Measurements from ENCODE around the gene MYO5B. TPM values are rescaled to one million over a fixed set of nuclear protein-coding genes. Genes with fewer than 3 reads are reported as not detected.
"Not testable (repeated sequence)": the region's sequence is repeated elsewhere in the genome, so short reads cannot be mapped to it uniquely, and the experiment has no call there.

Gene MYO5B
- total RNA-seq, 1 donor from 2014 or later: 0.52 TPM

DNA sequence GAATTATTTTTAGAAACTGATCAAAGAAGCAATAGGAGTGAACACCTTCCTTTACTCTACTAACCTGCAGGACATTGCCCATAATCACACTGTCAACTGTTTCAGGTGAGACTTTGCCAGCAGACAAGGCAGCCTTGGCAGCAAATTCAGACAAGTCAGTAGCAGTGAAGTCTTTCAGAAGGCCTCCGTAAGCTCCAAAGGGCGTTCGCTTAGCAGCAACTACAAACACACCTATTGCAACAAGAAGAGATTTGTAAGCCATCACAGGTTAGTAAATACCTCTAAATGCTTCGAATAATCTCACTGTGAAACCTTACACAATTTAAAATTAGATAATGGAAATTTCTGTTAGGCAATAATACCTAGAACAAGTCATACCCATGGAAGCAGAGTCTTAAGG, 392.3 kb downstream of the MYO5B start:
- Histone ChIP-seq H3K4me3 (ENCODE audit: low read length in 3 of 3) (no peak overlapping the region), H3K9ac (ENCODE audit: low read depth in 1 of 3, low read length in 3 of 3) (no peak overlapping the region), H3K36me3 (ENCODE audit: control insufficient read depth in 3 of 3, insufficient read depth in 3 of 3, low read length in 3 of 3) (peaks cover 0 to 5% (median 4%) of the 10 kb centered on the region in 3 donors), H3K9me3 (ENCODE audit: control insufficient read depth in 3 of 3, low read length in 3 of 3) (no peaks in the 10 kb centered on the region), H3K4me1 (ENCODE audit: control insufficient read depth in 3 of 3, insufficient read depth in 3 of 3, low read length in 3 of 3) (no peaks in the 10 kb centered on the region), H3K27ac (ENCODE audit: low read depth, low read length) (no peak overlapping the region), H3K27me3 (ENCODE audit: control insufficient read depth in 3 of 3, insufficient read depth in 3 of 3, low read length in 3 of 3) (no peaks in the 10 kb centered on the region)

DNA sequence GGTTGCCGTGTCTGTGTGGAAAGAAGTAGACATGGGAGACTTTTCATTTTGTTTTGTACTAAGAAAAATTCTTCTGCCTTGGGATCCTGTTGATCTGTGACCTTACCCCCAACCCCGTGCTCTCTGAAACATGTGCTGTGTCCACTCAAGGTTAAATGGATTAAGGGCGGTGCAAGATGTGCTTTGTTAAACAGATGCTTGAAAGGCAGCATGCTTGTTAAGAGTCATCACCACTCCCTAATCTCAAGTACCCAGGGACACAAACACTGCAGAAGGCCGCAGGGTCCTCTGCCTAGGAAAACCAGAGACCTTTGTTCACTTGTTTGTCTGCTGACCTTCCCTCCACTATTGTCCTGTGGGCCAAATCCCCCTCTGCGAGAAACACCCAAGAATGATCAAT, 394.5 kb downstream of the MYO5B start:
- not testable (repeated sequence) for H3K27ac ChIP-seq (ENCODE audit: low read depth, low read length); H3K4me1 ChIP-seq (ENCODE audit: control insufficient read depth in 3 of 3, insufficient read depth in 3 of 3, low read length in 3 of 3); H3K27me3 ChIP-seq (ENCODE audit: control insufficient read depth in 3 of 3, insufficient read depth in 3 of 3, low read length in 3 of 3); H3K9ac ChIP-seq (ENCODE audit: low read depth in 1 of 3, low read length in 3 of 3); H3K4me3 ChIP-seq (ENCODE audit: low read length in 3 of 3); H3K9me3 ChIP-seq (ENCODE audit: control insufficient read depth in 3 of 3, low read length in 3 of 3)
- H3K36me3 ChIP-seq (ENCODE audit: control insufficient read depth in 3 of 3, insufficient read depth in 3 of 3, low read length in 3 of 3): peaks cover 3 to 20% (median 16%) of the 10 kb centered on the region in 3 donors

DNA sequence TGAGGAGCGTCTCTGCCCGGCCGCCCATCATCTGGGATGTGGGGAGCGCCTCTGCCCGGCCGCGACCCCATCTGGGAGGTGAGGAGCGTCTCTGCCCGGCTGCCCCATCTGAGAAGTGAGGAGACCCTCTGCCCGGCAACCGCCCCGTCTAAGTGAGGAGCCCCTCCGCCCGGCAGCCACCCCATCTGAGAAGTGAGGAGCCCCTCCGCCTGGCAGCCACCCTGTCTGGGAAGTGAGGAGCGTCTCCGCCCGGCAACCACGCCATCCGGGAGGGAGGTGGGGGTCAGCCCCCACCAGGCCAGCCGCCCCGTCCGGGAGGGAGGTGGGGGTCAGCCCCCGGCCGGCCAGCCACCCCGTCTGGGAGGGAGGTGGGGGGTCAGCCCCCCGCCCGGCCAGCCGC, 395.1 kb downstream of the MYO5B start:
- not testable (repeated sequence) for H3K9me3 ChIP-seq (ENCODE audit: control insufficient read depth in 3 of 3, low read length in 3 of 3); H3K27ac ChIP-seq (ENCODE audit: low read depth, low read length); H3K9ac ChIP-seq (ENCODE audit: low read depth in 1 of 3, low read length in 3 of 3); H3K27me3 ChIP-seq (ENCODE audit: control insufficient read depth in 3 of 3, insufficient read depth in 3 of 3, low read length in 3 of 3); H3K4me1 ChIP-seq (ENCODE audit: control insufficient read depth in 3 of 3, insufficient read depth in 3 of 3, low read length in 3 of 3); H3K4me3 ChIP-seq (ENCODE audit: low read length in 3 of 3)
- peaks cover 3 to 23% (median 18%) of the 10 kb centered on the region in 3 donors for H3K36me3 ChIP-seq (ENCODE audit: control insufficient read depth in 3 of 3, insufficient read depth in 3 of 3, low read length in 3 of 3)

DNA sequence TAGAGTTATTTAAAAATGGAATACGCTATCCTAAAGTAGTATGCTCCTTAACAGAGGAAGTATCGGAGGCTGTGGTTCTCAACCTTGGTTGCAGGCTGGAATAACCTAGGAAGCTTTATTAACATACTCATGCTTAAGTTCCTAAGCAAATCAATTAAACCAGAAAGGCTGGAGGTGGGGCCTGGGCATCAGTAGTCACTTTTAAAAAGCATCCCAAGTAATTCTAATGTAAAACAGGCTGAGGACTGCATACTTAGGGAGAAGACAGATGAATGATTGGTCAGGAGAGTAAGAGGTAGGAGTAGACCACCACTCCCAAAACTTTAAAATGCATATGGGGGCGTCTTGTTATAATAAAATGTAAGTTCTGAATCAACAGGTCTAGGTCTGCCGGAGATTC, 396.9 kb downstream of the MYO5B start:
- H3K36me3 ChIP-seq (ENCODE audit: control insufficient read depth in 3 of 3, insufficient read depth in 3 of 3, low read length in 3 of 3): peaks cover 3 to 34% (median 30%) of the 10 kb centered on the region in 3 donors
- H3K27ac ChIP-seq (ENCODE audit: low read depth, low read length): no peak overlapping the region
- no peaks in the 10 kb centered on the region for H3K9me3 ChIP-seq (ENCODE audit: control insufficient read depth in 3 of 3, low read length in 3 of 3)
- H3K27me3 ChIP-seq (ENCODE audit: control insufficient read depth in 3 of 3, insufficient read depth in 3 of 3, low read length in 3 of 3): no peaks in the 10 kb centered on the region
- no peaks in the 10 kb centered on the region for H3K4me1 ChIP-seq (ENCODE audit: control insufficient read depth in 3 of 3, insufficient read depth in 3 of 3, low read length in 3 of 3)
- no peak overlapping the region for H3K9ac ChIP-seq (ENCODE audit: low read depth in 1 of 3, low read length in 3 of 3)
- H3K4me3 ChIP-seq (ENCODE audit: low read length in 3 of 3): no peak overlapping the region

DNA sequence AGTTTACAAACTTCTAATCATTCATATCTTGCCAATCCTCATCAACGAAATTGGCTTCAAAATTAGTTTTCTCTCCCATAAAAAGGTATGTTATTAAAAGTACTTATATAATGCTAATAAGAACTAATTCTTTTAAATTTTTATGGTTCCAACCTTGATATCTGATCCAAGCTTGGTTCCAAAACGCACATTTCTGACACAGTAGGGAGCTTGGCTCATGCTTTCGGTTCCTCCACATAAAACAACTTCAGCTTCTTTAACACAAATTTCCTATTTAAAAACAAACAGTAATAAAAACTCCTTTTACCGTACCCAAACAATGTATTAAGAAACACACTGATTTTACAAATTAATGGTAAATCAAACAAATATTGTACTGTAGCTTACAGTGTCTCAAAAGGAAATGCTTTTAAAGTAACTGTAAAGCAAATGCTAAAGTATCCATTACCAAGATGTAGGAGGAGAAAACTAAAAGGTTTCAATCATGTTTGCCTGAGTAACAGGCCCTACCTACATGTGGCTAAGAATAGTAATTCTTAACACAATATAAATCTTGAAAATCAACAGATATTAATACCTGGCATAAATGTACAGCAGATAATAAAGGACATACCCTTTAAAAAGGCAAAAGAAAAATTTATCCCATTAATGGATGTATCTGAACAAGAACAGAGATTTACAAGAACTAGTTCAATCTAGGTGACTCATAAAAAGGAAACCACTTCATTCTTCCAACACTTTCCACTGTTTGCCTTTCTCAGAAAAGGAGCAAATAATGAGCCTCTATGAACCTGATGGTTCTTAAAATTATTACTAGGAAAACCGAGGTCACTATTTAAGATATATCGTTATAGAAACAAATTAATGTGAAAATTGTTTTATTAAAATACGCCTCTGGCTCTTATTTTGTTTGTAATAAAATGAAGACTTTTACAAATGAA, 399.1 kb downstream of the MYO5B start:
- Histone ChIP-seq H3K36me3 (ENCODE audit: control insufficient read depth in 3 of 3, insufficient read depth in 3 of 3, low read length in 3 of 3) (peaks cover 7 to 43% (median 35%) of the 10 kb centered on the region in 3 donors), H3K27ac (ENCODE audit: low read depth, low read length) (no peak overlapping the region), H3K27me3 (ENCODE audit: control insufficient read depth in 3 of 3, insufficient read depth in 3 of 3, low read length in 3 of 3) (no peaks in the 10 kb centered on the region), H3K4me1 (ENCODE audit: control insufficient read depth in 3 of 3, insufficient read depth in 3 of 3, low read length in 3 of 3) (no peaks in the 10 kb centered on the region), H3K9ac (ENCODE audit: low read depth in 1 of 3, low read length in 3 of 3) (no peak overlapping the region), H3K9me3 (ENCODE audit: control insufficient read depth in 3 of 3, low read length in 3 of 3) (no peaks in the 10 kb centered on the region), H3K4me3 (ENCODE audit: low read length in 3 of 3) (no peak overlapping the region)

DNA sequence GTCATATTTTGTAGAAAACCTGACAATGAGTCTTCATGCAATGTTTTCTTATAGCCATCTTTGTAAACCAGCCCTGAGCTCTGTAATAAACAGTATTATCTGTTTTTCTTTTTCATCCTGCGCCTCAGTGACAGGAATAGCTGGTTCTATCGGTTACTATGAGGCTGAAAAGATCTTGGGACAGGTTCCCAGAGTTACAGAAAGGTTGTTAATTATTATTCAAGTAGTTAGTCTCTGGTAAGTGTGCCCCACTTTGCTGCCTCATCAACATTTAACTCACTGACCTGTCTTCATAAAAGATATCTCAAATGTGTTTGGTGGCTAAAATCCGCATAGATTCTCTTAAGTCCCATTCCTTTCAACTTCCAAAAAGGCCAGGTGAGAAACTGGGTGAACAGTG, 400.2 kb downstream of the MYO5B start:
- no peaks in the 10 kb centered on the region for H3K9me3 ChIP-seq (ENCODE audit: control insufficient read depth in 3 of 3, low read length in 3 of 3)
- H3K4me1 ChIP-seq (ENCODE audit: control insufficient read depth in 3 of 3, insufficient read depth in 3 of 3, low read length in 3 of 3): no peaks in the 10 kb centered on the region
- no peak overlapping the region for H3K9ac ChIP-seq (ENCODE audit: low read depth in 1 of 3, low read length in 3 of 3)
- no peaks in the 10 kb centered on the region for H3K27me3 ChIP-seq (ENCODE audit: control insufficient read depth in 3 of 3, insufficient read depth in 3 of 3, low read length in 3 of 3)
- H3K36me3 ChIP-seq (ENCODE audit: control insufficient read depth in 3 of 3, insufficient read depth in 3 of 3, low read length in 3 of 3): peaks cover 9 to 53% (median 37%) of the 10 kb centered on the region in 3 donors
- H3K27ac ChIP-seq (ENCODE audit: low read depth, low read length): no peak overlapping the region
- no peak overlapping the region for H3K4me3 ChIP-seq (ENCODE audit: low read length in 3 of 3)

DNA sequence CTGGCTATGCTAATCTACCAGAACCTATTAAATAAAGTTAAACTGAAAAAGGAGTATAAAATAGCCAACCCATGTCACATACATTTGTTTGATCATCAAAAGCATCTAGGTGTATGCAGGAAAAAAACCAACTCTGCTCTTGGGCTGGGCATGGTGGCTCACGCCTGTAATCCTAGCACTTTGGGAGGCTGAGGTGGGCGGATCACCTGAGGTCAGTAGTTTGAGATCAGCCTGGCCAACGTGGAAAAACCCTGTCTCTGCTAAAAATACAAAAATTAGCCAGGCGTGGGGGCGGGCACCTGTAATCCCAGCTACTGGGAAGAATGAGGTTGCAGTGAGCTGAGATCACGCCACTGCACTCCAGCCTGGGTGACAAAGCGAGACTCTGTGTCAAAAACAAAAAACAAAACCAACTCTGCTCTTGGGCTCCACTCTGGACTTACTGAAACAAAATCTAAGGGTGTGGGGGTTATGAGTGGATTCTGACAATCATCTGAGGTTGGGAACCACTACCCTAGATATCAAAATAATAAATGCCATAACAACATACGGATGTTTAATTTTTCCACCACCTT, 405.3 kb downstream of the MYO5B start:
- not testable (repeated sequence) for H3K27ac ChIP-seq (ENCODE audit: low read depth, low read length); H3K9me3 ChIP-seq (ENCODE audit: control insufficient read depth in 3 of 3, low read length in 3 of 3); H3K27me3 ChIP-seq (ENCODE audit: control insufficient read depth in 3 of 3, insufficient read depth in 3 of 3, low read length in 3 of 3); H3K4me1 ChIP-seq (ENCODE audit: control insufficient read depth in 3 of 3, insufficient read depth in 3 of 3, low read length in 3 of 3); H3K4me3 ChIP-seq (ENCODE audit: low read length in 3 of 3); H3K9ac ChIP-seq (ENCODE audit: low read depth in 1 of 3, low read length in 3 of 3)
- H3K36me3 ChIP-seq (ENCODE audit: control insufficient read depth in 3 of 3, insufficient read depth in 3 of 3, low read length in 3 of 3): peaks cover 10 to 56% (median 27%) of the 10 kb centered on the region in 3 donors

DNA sequence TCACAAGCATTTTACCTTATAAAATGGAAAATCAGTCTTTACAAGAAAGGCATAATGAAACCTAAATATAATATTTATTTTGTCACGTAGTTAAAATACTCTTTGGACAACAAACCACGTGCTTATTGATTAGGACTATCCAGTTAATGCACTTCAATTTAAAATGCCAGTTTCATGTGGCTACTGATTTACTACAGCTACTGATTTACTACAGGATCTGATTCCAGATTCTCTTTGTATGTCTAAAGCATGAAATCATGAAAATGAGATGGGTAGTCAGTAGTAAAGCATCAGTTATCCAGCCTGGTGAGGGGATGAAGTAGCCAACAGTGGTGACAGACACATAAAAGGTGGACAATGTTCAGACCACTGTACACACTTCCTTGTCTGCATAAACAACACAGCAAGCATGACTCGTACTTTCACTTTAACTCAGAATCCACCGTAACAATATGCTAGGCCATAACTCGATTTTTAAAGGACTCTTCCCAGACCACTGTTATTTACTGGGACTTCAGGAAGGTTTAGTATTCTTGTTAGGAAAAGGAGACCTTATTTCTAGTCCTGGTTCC, 406.5 kb downstream of the MYO5B start:
- no peak overlapping the region for H3K4me3 ChIP-seq (ENCODE audit: low read length in 3 of 3)
- no peaks in the 10 kb centered on the region for H3K27me3 ChIP-seq (ENCODE audit: control insufficient read depth in 3 of 3, insufficient read depth in 3 of 3, low read length in 3 of 3)
- peaks cover 0 to 4% (median 0%) of the 10 kb centered on the region in 3 donors for H3K4me1 ChIP-seq (ENCODE audit: control insufficient read depth in 3 of 3, insufficient read depth in 3 of 3, low read length in 3 of 3)
- no peak overlapping the region for H3K9ac ChIP-seq (ENCODE audit: low read depth in 1 of 3, low read length in 3 of 3)
- H3K9me3 ChIP-seq (ENCODE audit: control insufficient read depth in 3 of 3, low read length in 3 of 3): no peaks in the 10 kb centered on the region
- H3K27ac ChIP-seq (ENCODE audit: low read depth, low read length): no peak overlapping the region
- peaks cover 10 to 48% (median 24%) of the 10 kb centered on the region in 3 donors for H3K36me3 ChIP-seq (ENCODE audit: control insufficient read depth in 3 of 3, insufficient read depth in 3 of 3, low read length in 3 of 3)

DNA sequence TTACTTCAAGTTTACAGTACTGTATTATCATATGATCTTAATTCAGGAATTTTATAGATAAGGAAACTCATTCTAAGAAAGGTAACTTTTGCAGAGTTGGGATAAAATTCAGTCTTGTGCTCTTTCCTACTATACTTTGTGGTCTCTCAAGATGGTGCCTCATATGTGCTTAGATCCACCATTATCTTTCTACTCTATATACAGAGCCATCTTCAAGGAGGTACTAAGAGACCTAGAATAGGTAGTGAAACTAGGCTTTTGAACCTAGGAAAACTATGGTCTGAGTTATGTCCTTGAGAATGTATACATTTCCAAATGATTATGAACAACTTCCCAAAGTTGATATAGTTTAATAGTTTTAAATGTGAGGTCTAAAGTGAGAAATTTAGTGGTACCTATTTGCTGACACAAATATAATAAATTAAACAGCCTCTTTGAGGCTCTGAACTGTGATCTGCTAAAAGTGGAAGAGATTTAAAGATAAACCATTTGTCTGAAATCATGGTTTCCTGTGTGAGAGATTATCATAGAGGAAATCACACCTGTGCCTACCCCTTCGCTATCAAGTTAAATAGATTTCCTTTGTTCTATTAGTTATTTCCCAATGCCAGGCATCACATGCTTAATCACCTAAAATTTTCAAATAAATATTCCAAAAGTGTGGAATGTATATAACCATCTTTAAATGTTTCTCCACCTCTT, 408.8 kb downstream of the MYO5B start:
- Histone ChIP-seq H3K27me3 (ENCODE audit: control insufficient read depth in 3 of 3, insufficient read depth in 3 of 3, low read length in 3 of 3) (no peaks in the 10 kb centered on the region), H3K27ac (ENCODE audit: low read depth, low read length) (no peak overlapping the region), H3K36me3 (ENCODE audit: control insufficient read depth in 3 of 3, insufficient read depth in 3 of 3, low read length in 3 of 3) (peaks cover 8 to 43% (median 22%) of the 10 kb centered on the region in 3 donors), H3K4me3 (ENCODE audit: low read length in 3 of 3) (no peak overlapping the region), H3K4me1 (ENCODE audit: control insufficient read depth in 3 of 3, insufficient read depth in 3 of 3, low read length in 3 of 3) (peaks cover 0 to 4% (median 0%) of the 10 kb centered on the region in 3 donors), H3K9me3 (ENCODE audit: control insufficient read depth in 3 of 3, low read length in 3 of 3) (no peaks in the 10 kb centered on the region), H3K9ac (ENCODE audit: low read depth in 1 of 3, low read length in 3 of 3) (no peak overlapping the region)

Data from skeletal muscle tissue (tissue), 4 donors.